ENCODE data around the gene NFIC. TPM values are rescaled to one million over a fixed set of nuclear protein-coding genes. Genes with fewer than 3 reads are reported as not detected.

NFIC gene
- total RNA-seq, 6 experiments from 2014 or later = 186 to 219 (median 211) TPM

DNA sequence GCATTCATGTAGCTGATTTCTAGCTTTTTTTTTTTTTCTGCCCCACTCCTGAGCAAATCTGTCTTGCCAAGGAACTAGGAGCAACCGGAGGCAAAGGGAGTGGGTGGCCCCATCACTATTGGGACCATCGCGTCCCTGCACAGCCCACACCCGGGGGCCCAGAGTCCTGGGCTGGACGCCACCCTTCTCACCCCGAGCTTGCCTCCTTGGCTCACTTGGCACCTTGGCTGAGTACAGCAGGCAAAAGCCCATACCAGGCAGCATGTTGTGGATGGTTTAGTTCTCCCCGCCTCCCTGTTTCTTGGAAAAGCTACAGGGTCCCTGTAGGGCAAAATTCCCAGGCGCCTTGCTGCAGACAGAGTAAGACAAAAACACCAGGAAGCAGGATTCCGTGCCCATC lies 100.3 kb downstream of the NFIC start:
- TF ChIP-seq, protein P1, sequence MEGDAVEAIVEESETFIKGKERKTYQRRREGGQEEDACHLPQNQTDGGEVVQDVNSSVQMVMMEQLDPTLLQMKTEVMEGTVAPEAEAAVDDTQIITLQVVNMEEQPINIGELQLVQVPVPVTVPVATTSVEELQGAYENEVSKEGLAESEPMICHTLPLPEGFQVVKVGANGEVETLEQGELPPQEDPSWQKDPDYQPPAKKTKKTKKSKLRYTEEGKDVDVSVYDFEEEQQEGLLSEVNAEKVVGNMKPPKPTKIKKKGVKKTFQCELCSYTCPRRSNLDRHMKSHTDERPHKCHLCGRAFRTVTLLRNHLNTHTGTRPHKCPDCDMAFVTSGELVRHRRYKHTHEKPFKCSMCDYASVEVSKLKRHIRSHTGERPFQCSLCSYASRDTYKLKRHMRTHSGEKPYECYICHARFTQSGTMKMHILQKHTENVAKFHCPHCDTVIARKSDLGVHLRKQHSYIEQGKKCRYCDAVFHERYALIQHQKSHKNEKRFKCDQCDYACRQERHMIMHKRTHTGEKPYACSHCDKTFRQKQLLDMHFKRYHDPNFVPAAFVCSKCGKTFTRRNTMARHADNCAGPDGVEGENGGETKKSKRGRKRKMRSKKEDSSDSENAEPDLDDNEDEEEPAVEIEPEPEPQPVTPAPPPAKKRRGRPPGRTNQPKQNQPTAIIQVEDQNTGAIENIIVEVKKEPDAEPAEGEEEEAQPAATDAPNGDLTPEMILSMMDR (IDR thresholded peaks at IDR 0.05) = no peak
- H3K4me3 Mint-ChIP-seq = no peak overlapping the region
- no peak for DNase-seq
- H3K36me3 Mint-ChIP-seq (ENCODE audit: low read depth) = peaks cover 22% of the 10 kb centered on the region
- peaks cover 33% of the 10 kb centered on the region for H3K27me3 Mint-ChIP-seq (ENCODE audit: insufficient read depth)
- peaks cover 12% of the 10 kb centered on the region for H3K4me1 Mint-ChIP-seq (ENCODE audit: low read depth)
- peaks cover 12% of the 10 kb centered on the region for H3K9me3 Mint-ChIP-seq
- no peak overlapping the region for H3K27ac Mint-ChIP-seq

GRCh38 chr19:3467437-3468198 lies 101.2 kb downstream of the NFIC start:
- no peak overlapping the region for H3K27ac Mint-ChIP-seq
- peaks cover 32% of the 10 kb centered on the region for H3K27me3 Mint-ChIP-seq (ENCODE audit: insufficient read depth)
- H3K4me1 Mint-ChIP-seq (ENCODE audit: low read depth) = peaks cover 12% of the 10 kb centered on the region
- TF ChIP-seq, protein P1 (IDR thresholded peaks at IDR 0.05) = no peak
- peaks cover 19% of the 10 kb centered on the region for H3K36me3 Mint-ChIP-seq (ENCODE audit: low read depth)
- DNase-seq = no peak
- peaks cover 11% of the 10 kb centered on the region for H3K9me3 Mint-ChIP-seq
- H3K4me3 Mint-ChIP-seq = no peak overlapping the region

- peak overlapping the region; percentile 36; the same call in 1 of the 2 replicates for H3K27ac Mint-ChIP-seq
- DNase-seq = no peak
- H3K36me3 Mint-ChIP-seq (ENCODE audit: low read depth) = peaks cover 16% of the 10 kb centered on the region
- peaks cover 8% of the 10 kb centered on the region for H3K9me3 Mint-ChIP-seq
- TF ChIP-seq, protein P1 (IDR thresholded peaks at IDR 0.05) = no peak
- no peak overlapping the region for H3K4me3 Mint-ChIP-seq
- H3K4me1 Mint-ChIP-seq (ENCODE audit: low read depth) = peaks cover 12% of the 10 kb centered on the region
- peaks cover 30% of the 10 kb centered on the region for H3K27me3 Mint-ChIP-seq (ENCODE audit: insufficient read depth)
These were observed 101.8 kb downstream of the NFIC start for GRCh38 chr19:3468211-3468610.

GRCh38 chr19:3469638-3470499 lies 103.5 kb downstream of the NFIC start:
- DNase-seq = no peak
- TF ChIP-seq, protein P1 (IDR thresholded peaks at IDR 0.05) = peak; percentile 38; the same call in 1 of the 2 replicates
- peaks cover 35% of the 10 kb centered on the region for H3K27me3 Mint-ChIP-seq (ENCODE audit: insufficient read depth)
- no peak overlapping the region for H3K4me3 Mint-ChIP-seq
- peaks cover 16% of the 10 kb centered on the region for H3K36me3 Mint-ChIP-seq (ENCODE audit: low read depth)
- H3K27ac Mint-ChIP-seq = peak overlapping the region; percentile 22; the same call in 1 of the 2 replicates
- peaks cover 12% of the 10 kb centered on the region for H3K4me1 Mint-ChIP-seq (ENCODE audit: low read depth)
- peaks cover 8% of the 10 kb centered on the region for H3K9me3 Mint-ChIP-seq

DNA sequence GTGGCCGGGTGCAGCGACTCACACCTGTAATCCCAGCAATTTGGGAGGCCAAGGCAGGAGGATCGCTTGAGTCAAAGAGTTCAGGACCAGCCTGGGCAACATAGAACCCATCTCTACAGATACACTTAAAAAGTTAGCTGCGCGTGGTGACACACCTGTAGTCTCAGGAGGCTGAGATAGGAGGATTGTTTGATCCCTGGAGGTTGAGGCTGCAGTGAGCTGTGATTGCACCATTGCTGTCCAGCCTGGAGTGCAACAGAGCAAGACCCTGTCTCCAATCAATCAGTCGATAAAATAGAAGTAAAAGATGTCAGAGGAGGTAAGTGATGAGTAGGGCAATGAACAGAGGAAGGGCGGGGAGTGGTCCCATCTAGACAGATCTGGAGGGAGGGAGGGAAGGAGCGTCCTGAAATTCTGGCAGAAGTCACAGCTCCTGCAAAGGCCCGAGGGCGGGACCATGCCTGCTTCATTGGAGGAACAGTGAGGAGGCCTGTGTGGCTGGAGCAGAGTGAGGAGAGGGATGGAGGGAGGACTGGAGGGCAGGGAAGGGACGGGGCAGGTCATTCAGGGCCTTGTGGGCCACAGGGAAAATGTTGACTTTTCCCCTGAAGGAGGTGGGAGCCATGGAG lies 104.2 kb downstream of the NFIC start:
- Mint-ChIP-seq H3K36me3 (ENCODE audit: low read depth) (peaks cover 16% of the 10 kb centered on the region), H3K4me1 (ENCODE audit: low read depth) (peaks cover 12% of the 10 kb centered on the region), H3K27ac (peak overlapping the region; percentile 22; the same call in 1 of the 2 replicates), H3K27me3 (ENCODE audit: insufficient read depth) (peaks cover 30% of the 10 kb centered on the region), H3K4me3 (peak overlapping the region; percentile 2), H3K9me3 (peaks cover 8% of the 10 kb centered on the region)
- TF ChIP-seq, protein P1 (IDR thresholded peaks at IDR 0.05) = no peak
- DNase-seq = no peak
